GM18861 (cell line): ENCODE data around the gene C14orf180.

Experiments
- ATAC-seq: cut with Tn5 transposase; IDR thresholded peaks from one replicate; pipeline ENCODE4 v1.9.1; 2021; ENCODE audit not compliant: unreplicated experiment

Gene C14orf180

DNA sequence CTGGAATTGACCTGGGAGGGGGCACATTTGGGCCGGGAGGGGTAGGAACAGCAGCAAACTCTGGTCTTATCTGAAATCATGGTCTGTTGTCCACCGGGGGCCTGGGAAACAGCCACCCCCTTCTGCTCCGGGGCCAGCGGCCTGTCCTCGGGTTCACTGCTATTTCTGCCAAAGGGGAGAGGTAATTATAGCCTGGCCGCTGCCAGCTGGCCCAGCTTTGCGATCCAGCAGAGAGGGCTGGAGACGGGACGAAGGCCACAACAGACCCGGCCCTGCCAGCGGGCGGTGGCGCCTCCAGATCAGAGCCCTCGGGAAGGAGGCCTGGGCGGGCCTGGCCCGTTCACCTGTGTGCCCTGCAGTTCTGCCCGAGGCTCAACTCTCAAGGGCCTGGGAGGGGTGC lies at the start of gene C14orf180:
Gene C14orf180, plus strand, starts transcription at position 258 of the 400 bp plus-strand sequence. CDS start 6,667 bp downstream, outside the sequence.
- no peak for ATAC-seq

DNA sequence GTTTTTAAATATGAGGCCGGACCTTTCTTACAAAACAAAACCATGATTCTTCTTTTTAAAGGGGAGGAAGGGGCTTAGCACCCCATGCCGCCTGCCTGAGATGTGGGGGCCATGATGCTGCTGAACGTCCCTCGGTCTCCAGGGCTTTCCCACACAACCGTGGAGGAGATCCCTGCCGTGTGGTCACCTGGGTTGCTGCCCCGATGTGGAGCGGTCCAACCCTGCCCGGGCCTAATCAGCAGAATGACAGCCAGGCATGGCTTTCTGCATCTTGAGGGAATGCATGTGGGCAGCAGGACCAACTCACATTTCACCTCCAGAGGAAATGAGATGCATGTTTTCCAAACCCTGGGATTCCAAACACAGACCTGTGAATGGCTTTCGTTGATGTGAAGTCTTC lies 48.9 kb upstream of the C14orf180 start:
- no peak for ATAC-seq

GRCh38 chr14:104531421-104532190 lies 48.0 kb upstream of the C14orf180 start:
- no peak for ATAC-seq

DNA sequence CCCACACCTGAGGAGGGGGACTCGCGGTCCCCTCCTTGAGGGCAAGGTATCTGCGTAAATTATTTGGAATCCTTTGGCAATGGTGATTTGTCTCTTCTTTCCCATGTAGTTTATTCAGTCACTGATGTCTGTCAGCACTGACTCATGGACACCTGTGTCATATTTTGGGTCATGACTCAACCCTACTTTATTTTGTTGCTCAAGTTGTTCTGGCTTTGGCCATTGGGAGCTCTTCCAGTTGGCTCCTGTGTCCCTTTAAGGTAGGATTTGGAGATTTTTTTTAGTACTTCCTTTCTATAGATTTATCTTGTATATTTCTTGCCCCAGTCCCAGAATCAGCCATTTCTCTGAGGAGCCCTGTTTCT lies 47.4 kb upstream of the C14orf180 start:
- no peak for ATAC-seq

DNA sequence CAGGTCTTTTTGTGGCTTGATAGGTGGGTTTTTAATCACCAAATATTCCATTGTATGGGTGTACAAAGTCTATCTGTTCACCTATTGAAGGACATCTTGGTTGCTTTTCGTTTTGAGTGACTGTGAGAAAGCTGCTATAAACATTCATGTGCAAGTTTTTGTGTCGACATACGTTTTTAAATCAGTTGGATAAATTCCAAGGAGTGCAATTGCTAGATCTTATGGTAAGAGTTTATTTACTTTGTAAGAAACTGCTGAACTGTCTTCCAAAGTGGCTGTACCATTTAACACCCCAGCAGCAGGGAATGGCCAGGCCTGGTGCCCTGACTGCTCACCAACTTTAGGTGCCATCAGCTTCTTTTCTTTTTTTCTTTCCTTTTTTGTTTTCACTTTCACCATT lies 45.5 kb upstream of the C14orf180 start:
- ATAC-seq = no peak

GRCh38 chr14:104536942-104537612 lies 42.5 kb upstream of the C14orf180 start:
- no peak for ATAC-seq

GRCh38 chr14:104537613-104537988 lies 42.0 kb upstream of the C14orf180 start:
- ATAC-seq = no peak

DNA sequence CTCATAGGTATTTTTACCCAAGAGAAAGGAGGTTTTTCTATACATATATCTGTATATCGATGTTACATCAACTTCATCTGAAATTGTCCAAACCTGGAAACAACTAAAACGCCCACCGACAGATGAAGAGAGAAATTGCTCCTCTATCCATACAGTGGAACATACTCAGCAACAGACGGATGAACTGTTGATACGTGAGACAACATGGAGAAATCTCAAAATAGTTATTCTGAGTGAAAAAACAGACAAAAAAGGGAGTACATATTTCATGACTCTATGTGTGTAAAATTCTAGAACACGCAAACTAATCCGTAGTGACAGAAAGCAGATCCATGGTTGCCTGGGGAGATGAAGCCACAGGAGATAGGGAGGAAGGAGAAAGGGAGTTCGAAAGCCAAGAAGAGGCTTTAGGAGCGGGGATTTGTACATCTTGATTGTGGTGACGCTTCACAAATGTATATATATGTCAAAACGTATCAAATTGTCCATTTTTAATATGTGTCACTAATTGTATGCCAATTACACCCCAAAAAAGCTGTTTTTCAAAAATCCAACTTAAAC lies 37.6 kb upstream of the C14orf180 start:
- no peak for ATAC-seq

- no peak for ATAC-seq
Observed at GRCh38 chr14:104542871-104543830, 36.4 kb upstream of the C14orf180 start.

- ATAC-seq = no peak
Observed at GRCh38 chr14:104544362-104544961, 35.1 kb upstream of the C14orf180 start.

DNA sequence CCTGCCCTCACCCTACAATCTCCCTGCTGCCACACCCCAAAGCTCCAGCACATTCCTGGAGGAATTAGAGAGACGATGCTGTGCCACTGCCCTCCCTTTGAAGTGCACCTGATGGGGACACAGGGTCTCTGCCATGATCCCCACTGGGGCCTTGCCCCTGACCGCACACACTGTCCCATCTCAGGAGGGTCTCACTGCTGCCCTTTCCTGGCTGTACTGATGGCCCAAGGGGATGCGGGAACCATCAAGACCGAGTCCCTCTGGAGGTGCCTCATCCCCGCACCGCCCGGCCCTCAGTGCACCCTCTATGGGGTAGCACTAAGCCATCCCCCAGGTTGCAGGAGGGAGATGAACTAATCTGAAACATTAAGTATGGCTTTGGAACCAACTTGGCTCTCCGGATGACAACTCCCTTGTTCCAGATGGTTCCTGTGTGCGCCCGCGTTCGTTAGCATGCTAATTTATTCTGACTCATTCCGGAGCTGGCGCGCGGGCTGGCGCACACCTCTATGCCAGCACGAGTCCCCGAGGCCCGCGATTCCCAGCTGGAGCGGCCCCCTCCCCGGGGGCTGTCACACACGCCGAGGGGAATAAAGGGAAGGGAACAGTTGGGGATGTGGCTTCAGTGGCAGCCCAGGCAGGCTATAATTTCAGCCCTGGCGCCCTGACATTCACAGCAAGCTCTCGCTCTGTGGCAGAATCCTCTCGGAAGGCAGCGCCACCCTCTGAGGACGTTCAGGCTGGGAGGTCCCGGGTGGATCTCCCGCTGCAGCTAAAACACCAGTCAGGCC lies 34.2 kb upstream of the C14orf180 start:
- no peak for ATAC-seq

GRCh38 chr14:104545942-104546501 lies 33.5 kb upstream of the C14orf180 start:
- no peak for ATAC-seq

DNA sequence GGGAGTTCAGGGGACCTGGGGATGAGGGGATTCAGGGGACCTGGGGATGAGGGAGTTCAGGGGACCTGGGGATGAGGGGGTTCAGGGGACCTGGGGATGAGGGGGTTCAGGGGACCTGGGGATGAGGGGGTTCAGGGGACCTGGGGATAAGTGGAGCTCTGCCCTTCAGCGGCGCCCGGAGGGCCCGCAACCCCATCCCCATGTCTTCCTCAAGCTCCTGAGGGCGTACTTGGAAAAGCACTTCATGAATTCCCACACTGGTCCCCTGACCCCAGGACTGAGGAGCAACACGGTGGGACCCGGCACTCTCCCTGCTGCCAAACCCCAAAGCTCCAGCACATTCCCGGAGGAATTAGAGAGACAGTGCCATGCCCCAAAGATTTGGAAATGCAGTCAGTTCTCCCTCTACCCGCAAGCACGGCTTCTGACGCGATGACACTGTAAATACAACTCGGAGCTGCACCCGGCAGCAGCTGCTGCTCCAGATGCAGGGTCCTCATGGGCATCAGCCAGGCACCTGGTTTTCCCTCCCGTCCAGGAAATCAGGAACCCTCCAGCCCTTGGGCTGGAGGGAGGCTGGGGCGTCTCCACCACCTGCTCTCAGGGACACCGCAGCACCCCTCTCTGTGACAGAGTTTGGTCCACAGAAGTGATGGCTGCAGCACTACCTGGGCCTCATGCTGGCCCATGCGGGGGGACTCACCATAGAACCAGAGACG lies 32.8 kb upstream of the C14orf180 start:
- ATAC-seq = no peak

- ATAC-seq = no peak
Observed at GRCh38 chr14:104547310-104547997, 32.1 kb upstream of the C14orf180 start.

DNA sequence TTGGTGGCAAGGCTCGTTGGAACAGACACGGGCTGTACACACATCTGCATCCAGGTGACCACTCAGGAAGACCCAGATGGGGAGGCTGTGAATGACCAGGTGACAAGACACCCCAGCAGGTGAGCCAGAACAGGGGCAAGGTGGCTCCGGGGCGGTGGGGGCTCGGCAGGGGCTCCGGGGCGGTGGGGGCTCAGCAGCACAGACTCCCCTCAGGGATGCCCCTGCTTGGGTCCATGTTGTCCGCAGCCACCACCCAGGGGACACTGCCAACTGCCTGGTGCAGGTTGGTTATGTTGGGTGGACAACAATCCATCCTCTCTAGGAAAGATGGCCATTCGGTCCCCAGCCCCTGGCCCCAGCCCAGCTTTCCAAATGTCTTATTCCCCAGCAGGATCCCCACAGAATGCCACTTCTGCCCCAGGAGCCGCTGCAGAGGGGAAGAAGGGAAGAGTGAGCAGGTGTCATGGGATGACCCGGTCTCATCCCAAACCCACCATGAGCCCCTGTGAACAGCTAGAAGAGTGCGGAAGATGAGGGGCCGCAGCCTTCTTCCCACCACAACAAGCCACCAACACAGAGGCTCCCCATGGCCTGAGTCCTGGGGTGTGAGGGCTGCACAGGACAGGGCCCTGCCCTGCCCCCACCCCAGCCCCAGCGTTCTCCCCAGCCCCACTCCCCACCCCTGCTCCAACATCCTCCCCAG lies 31.4 kb upstream of the C14orf180 start:
- ATAC-seq = no peak

DNA sequence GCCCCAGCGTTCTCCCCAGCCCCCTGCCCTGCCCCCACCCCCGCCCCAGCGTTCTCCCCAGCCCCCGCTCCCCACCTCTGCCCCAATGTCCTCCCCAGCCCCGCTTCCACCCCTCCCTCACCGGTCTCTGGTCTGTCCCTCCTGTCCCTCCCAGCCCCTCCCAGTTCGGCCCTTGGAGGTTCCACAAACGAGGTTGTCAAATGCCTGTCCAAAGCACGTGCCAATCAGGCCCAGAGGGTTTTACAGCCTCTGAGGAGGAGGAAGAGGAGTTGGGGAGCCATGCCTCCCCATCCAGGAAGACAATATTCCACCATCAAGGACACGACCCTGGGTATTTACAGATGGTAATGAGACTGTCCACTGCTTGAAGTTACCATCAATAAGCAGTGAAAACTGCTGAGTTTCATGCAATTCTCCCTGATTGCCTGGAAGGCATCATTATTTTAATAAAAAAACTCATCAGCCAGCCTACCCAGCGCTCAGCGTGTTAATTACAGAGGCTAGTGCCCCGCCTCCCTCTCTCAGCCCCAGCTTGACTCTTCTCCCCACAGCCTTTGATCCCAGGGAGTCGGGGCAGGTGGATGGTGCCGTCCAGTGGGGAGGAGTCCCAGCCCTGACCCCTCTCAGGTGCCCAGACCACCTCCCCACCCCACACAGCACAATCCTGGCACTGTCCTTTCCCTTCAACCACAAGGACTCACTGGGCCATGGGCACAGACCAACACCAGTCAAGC lies 30.6 kb upstream of the C14orf180 start:
- no peak for ATAC-seq
